ENCODE results near the gene CSKMT. TPM values are rescaled to one million over a fixed set of nuclear protein-coding genes. Genes with fewer than 3 reads are reported as not detected.

CSKMT gene
- total RNA-seq, 4 donors from 2014 or later, result 2.0 to 18.6 (median 7.3) TPM

GRCh38 chr11:62709247-62710000 lies 44.3 kb downstream of the CSKMT start:
- TF ChIP-seq CTCF (IDR thresholded peaks at IDR 0.05) (peak in 1 of 4 experiments; percentile 34), POLR2A (IDR thresholded peaks at IDR 0.05) (peak; percentile 30 to 48), EP300 (IDR thresholded peaks at IDR 0.05) (no peak), POLR2AphosphoS5 (IDR thresholded peaks at IDR 0.05) (peak; percentile 67)
- WGBS, 2 donors (ENCODE audit: low coverage in 1 of 2), result 0% methylated on average over 21 to 24 of the region's 47 CpGs
- Histone ChIP-seq H3K36me3 (peaks cover 0 to 43% of the 10 kb centered on the region in 2 donors), H3K4me3 (peak overlapping the region; percentile 44 to 68), H3K27ac (peak overlapping the region; percentile 85 to 95 (median 94)), H3K4me1 (peaks cover 0 to 61% (median 29%) of the 10 kb centered on the region in 3 donors), H3K27me3 (no peaks in the 10 kb centered on the region), H3K9me3 (no peaks in the 10 kb centered on the region)
- ATAC-seq, result peak; percentile 93

GRCh38 chr11:62710001-62710345 lies 44.9 kb downstream of the CSKMT start:
- H3K4me1 ChIP-seq, result peaks cover 0 to 60% (median 29%) of the 10 kb centered on the region in 3 donors
- peak overlapping the region; percentile 44 to 68 for H3K4me3 ChIP-seq
- no peak for ATAC-seq
- peak overlapping the region; percentile 85 to 95 (median 94) for H3K27ac ChIP-seq
- no peak for TF ChIP-seq CTCF (IDR thresholded peaks at IDR 0.05)
- TF ChIP-seq EP300 (IDR thresholded peaks at IDR 0.05), result no peak
- no peak for TF ChIP-seq POLR2A (IDR thresholded peaks at IDR 0.05)
- no peak for TF ChIP-seq POLR2AphosphoS5 (IDR thresholded peaks at IDR 0.05)
- no peaks in the 10 kb centered on the region for H3K9me3 ChIP-seq
- peaks cover 0 to 49% of the 10 kb centered on the region in 2 donors for H3K36me3 ChIP-seq
- 0% methylated on average over 1 of the region's 7 CpGs; no CpG with 5 or more reads in 1 of the 2 donors for WGBS, 2 donors (ENCODE audit: low coverage in 1 of 2)
- H3K27me3 ChIP-seq, result no peaks in the 10 kb centered on the region

- Histone ChIP-seq H3K9me3 (no peaks in the 10 kb centered on the region), H3K4me3 (no peak overlapping the region), H3K36me3 (peaks cover 4 to 72% of the 10 kb centered on the region in 2 donors), H3K4me1 (peaks cover 0 to 40% (median 16%) of the 10 kb centered on the region in 3 donors), H3K27ac (peak overlapping the region in 1 of 4 donors; percentile 47), H3K27me3 (no peaks in the 10 kb centered on the region)
- no peak for ATAC-seq
- WGBS, 2 donors (ENCODE audit: low coverage in 1 of 2), result 54 to 76% methylated on average over 4 to 6 of the region's 6 CpGs
- TF ChIP-seq POLR2AphosphoS5 (IDR thresholded peaks at IDR 0.05), result no peak
- TF ChIP-seq CTCF (IDR thresholded peaks at IDR 0.05), result no peak
- no peak for TF ChIP-seq EP300 (IDR thresholded peaks at IDR 0.05)
Observed at GRCh38 chr11:62712276-62712812, 47.2 kb downstream of the CSKMT start.

- H3K4me1 ChIP-seq, result peaks cover 0 to 40% (median 16%) of the 10 kb centered on the region in 3 donors
- TF ChIP-seq POLR2AphosphoS5 (IDR thresholded peaks at IDR 0.05), result no peak
- peak overlapping the region in 1 of 4 donors; percentile 47 for H3K27ac ChIP-seq
- H3K36me3 ChIP-seq, result peaks cover 6 to 78% of the 10 kb centered on the region in 2 donors
- no peak for ATAC-seq
- H3K9me3 ChIP-seq, result no peaks in the 10 kb centered on the region
- 54 to 61% methylated on average over 3 of the region's 3 CpGs for WGBS, 2 donors (ENCODE audit: low coverage in 1 of 2)
- H3K4me3 ChIP-seq, result no peak overlapping the region
- H3K27me3 ChIP-seq, result no peaks in the 10 kb centered on the region
Observed at GRCh38 chr11:62712861-62713260, 47.7 kb downstream of the CSKMT start.

- H3K4me1 ChIP-seq, result peaks cover 0 to 40% (median 15%) of the 10 kb centered on the region in 3 donors
- H3K27me3 ChIP-seq, result no peaks in the 10 kb centered on the region
- ATAC-seq, result no peak
- TF ChIP-seq CTCF (IDR thresholded peaks at IDR 0.05), result no peak
- no peak for TF ChIP-seq EP300 (IDR thresholded peaks at IDR 0.05)
- no peak for TF ChIP-seq POLR2AphosphoS5 (IDR thresholded peaks at IDR 0.05)
- no peak for TF ChIP-seq POLR2A (IDR thresholded peaks at IDR 0.05)
- 57 to 67% methylated on average over 1 to 2 of the region's 2 CpGs for WGBS, 2 donors (ENCODE audit: low coverage in 1 of 2)
- H3K9me3 ChIP-seq, result no peaks in the 10 kb centered on the region
- no peak overlapping the region for H3K4me3 ChIP-seq
- H3K36me3 ChIP-seq, result peaks cover 10 to 82% of the 10 kb centered on the region in 2 donors
- peak overlapping the region in 1 of 4 donors; percentile 47 for H3K27ac ChIP-seq
Observed at GRCh38 chr11:62713343-62713742, 48.2 kb downstream of the CSKMT start.
